Prostate gland (tissue), 2 donors: Measurements from ENCODE around the gene MDGA2. TPM values are rescaled to one million over a fixed set of nuclear protein-coding genes. Genes with fewer than 3 reads are reported as not detected.

ENCODE experiments used
- DNase-seq: peaks from one replicate; pipeline ENCODE4 v3.0.0-alpha.2; 2019; ENCODE audit warnings: low spot score
- H3K27ac ChIP-seq, 2 donors: fragments of 200-600 bp; sonication (generic); 2 replicates each; pipeline ENCODE4 v1.5.1; 2017 to 2019
- H3K27me3 ChIP-seq: fragments of 200-600 bp; sonication (generic); replicated peaks from 2 replicates; pipeline ENCODE4 v1.5.1; 2019; ENCODE audit not compliant: insufficient read depth
- H3K36me3 ChIP-seq, 2 donors: fragments of 200-600 bp; sonication (generic); 1 replicate in 1 of 2; 2 replicates in 1 of 2; pipeline versions ENCODE4 v1.5.1 to v1.8.1; 2017 to 2019
- H3K4me1 ChIP-seq: fragments of 200-600 bp; sonication (generic); replicated peaks from 2 replicates; pipeline ENCODE4 v1.5.1; 2019
- H3K4me3 ChIP-seq, 2 donors: fragments of 200-600 bp; sonication (generic); 2 replicates each; pipeline ENCODE4 v1.5.1; 2017 to 2019
- H3K9me3 ChIP-seq: fragments of 200-600 bp; sonication (generic); 2 replicates; pipeline ENCODE4 v1.5.1; 2017
- CTCF ChIP-seq, 4 experiments: fragments of 200-600 bp in 2 of 4; fragments of 450-650 bp in 2 of 4; sonication (generic) in 2 of 4; IDR thresholded peaks; 1 replicate in 3 of 4; 2 replicates in 1 of 4; pipeline ENCODE4 v1.5.1; 2016 to 2019; ENCODE audit warnings: antibody characterized with exemption in 4 of 4, mild to moderate bottlenecking in 2 of 4, moderate library complexity in 2 of 4
- POLR2A ChIP-seq: fragments of 450-650 bp; IDR thresholded peaks from one replicate; pipeline ENCODE4 v1.6.1; 2016; ENCODE audit warnings: antibody characterized with exemption, mild to moderate bottlenecking
- POLR2AphosphoS5 ChIP-seq: sonication (generic); formaldehyde crosslinking; IDR thresholded peaks from one replicate; pipeline ENCODE4 v1.6.1; 2017; ENCODE audit warnings: antibody characterized with exemption
- WGBS: methylation state at CpG from one replicate; pipeline ENCODE4 v1.1.5; 2018; 5-methylcytosine and 5-hydroxymethylcytosine counted together
- intact Hi-C: fragments of 100-400 bp; cut with DNase I; formaldehyde crosslinking; loops from one replicate; pipeline ENCODE4 v1.14.2; 2022
- total RNA-seq, 2 donors: library from RNA; depleted of rRNA; stranded (reverse); fragments of >200 nt; gene quantifications; one replicate each; pipeline ENCODE4 v1.1.0, GENCODE V29; 2016

MDGA2 gene
- total RNA-seq, 2 donors from 2014 or later: 2.1 TPM; not detected in 1

- H3K27ac ChIP-seq: no peak overlapping the region
- no peak for TF ChIP-seq POLR2AphosphoS5
- no peak for TF ChIP-seq CTCF (IDR thresholded peaks at IDR 0.05)
- TF ChIP-seq POLR2A: no peak
- intact Hi-C loops: no loop called here
- 93% methylated on average over 2 of the region's 2 CpGs for WGBS
- H3K36me3 ChIP-seq: no peaks in the 10 kb centered on the region
- no peaks in the 10 kb centered on the region for H3K4me1 ChIP-seq
- no peaks in the 10 kb centered on the region for H3K9me3 ChIP-seq
- no peak overlapping the region for H3K4me3 ChIP-seq
- DNase-seq: no peak
- H3K27me3 ChIP-seq: no peaks in the 10 kb centered on the region
Measured at GRCh38 chr14:47710581-47710980, 35.2 kb upstream of the MDGA2 start.

DNA sequence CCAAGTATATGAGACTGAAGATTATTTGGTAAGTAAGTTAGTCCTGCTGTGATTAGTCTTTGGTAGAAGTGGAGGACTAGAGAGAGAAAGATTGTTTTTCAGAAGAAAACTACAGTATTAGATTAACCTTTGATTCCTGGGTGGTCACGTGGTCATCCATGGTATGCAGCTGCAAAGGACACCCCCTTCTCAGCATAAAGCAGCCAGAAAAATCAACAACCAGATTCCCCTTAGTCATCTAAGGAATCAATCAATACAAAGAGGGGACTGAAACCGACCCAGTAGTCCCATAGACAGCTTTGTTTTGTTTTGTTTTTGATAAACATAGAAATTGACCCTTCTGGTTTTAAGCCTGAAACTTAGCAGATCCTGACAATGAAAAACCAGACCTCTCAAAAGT is 30.3 kb upstream of the MDGA2 start:
- WGBS: 81% methylated on average over 2 of the region's 2 CpGs
- Histone ChIP-seq H3K4me3 (no peak overlapping the region), H3K36me3 (no peaks in the 10 kb centered on the region), H3K4me1 (no peaks in the 10 kb centered on the region), H3K27ac (no peak overlapping the region), H3K27me3 (no peaks in the 10 kb centered on the region), H3K9me3 (no peaks in the 10 kb centered on the region)
- intact Hi-C loops: no loop called here
- DNase-seq: no peak
- TF ChIP-seq POLR2AphosphoS5 (no peak), POLR2A (no peak), CTCF (IDR thresholded peaks at IDR 0.05) (no peak)

- DNase-seq: no peak
- intact Hi-C loops: no loop called here
- Histone ChIP-seq H3K4me1 (no peaks in the 10 kb centered on the region), H3K36me3 (no peaks in the 10 kb centered on the region), H3K9me3 (no peaks in the 10 kb centered on the region), H3K4me3 (no peak overlapping the region), H3K27ac (no peak overlapping the region), H3K27me3 (no peaks in the 10 kb centered on the region)
- no peak for TF ChIP-seq POLR2AphosphoS5
- TF ChIP-seq POLR2A: no peak
Measured at GRCh38 chr14:47691829-47692228, 16.4 kb upstream of the MDGA2 start.

GRCh38 chr14:47678993-47679392 is 3.6 kb upstream of the MDGA2 start:
- Histone ChIP-seq H3K27me3 (peaks cover 16% of the 10 kb centered on the region), H3K4me1 (no peaks in the 10 kb centered on the region), H3K9me3 (no peaks in the 10 kb centered on the region), H3K27ac (no peak overlapping the region), H3K36me3 (no peaks in the 10 kb centered on the region), H3K4me3 (no peak overlapping the region)
- WGBS: 46% methylated on average over 1 of the region's 1 CpG
- intact Hi-C loops: no loop called here
- DNase-seq: no peak
- TF ChIP-seq POLR2AphosphoS5 (no peak), CTCF (IDR thresholded peaks at IDR 0.05) (no peak), POLR2A (no peak)

DNA sequence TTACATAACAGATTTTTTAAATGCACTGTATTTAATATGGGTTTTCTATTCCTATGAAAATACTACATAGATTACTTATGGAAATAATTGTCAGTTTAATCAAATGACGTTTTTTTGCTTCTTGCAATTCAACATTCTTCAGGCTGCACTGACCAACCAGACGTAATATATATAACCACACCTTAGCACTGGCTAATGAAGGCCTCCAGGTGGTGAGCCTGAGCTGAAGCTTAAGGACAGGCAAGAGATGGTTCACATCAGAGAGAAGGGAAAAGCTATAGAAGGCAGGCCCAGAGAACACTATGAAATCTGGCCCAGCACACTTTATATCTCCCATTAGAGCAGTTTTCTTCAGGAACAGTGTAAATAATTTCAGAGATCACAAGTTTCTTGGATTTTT is 2.8 kb upstream of the MDGA2 start:
- Histone ChIP-seq H3K27me3 (peaks cover 16% of the 10 kb centered on the region), H3K4me3 (no peak overlapping the region), H3K4me1 (no peaks in the 10 kb centered on the region), H3K27ac (no peak overlapping the region), H3K9me3 (no peaks in the 10 kb centered on the region), H3K36me3 (no peaks in the 10 kb centered on the region)
- WGBS: 87% methylated on average over 2 of the region's 2 CpGs
- TF ChIP-seq CTCF (IDR thresholded peaks at IDR 0.05) (no peak), POLR2AphosphoS5 (no peak), POLR2A (no peak)
- DNase-seq: no peak
- intact Hi-C loops: no loop called here
